HEK293T (cell line): Measurements from ENCODE around the gene SPEM3.

ENCODE experiments used
- ARNT ChIP-seq: fragments of 450-650 bp; IDR thresholded peaks from 2 replicates; pipeline ENCODE4 v1.6.1; 2017; ENCODE audit warnings: mild to moderate bottlenecking
- BHLHE40 ChIP-seq: fragments of 450-650 bp; IDR thresholded peaks from 2 replicates; pipeline ENCODE4 v1.6.1; 2016; ENCODE audit warnings: mild to moderate bottlenecking, moderate library complexity, borderline replicate concordance
- ELF4 ChIP-seq: fragments of 450-650 bp; IDR thresholded peaks from 2 replicates; pipeline ENCODE4 v1.6.1; 2017; ENCODE audit warnings: antibody characterized with exemption
- FOXK2 ChIP-seq: fragments of 450-650 bp; IDR thresholded peaks from 2 replicates; pipeline ENCODE4 v1.6.1; 2016; ENCODE audit warnings: mild to moderate bottlenecking
- FOXM1 ChIP-seq: fragments of 450-650 bp; IDR thresholded peaks from 2 replicates; pipeline ENCODE4 v1.6.1; 2017; ENCODE audit warnings: mild to moderate bottlenecking, borderline replicate concordance
- HDGF ChIP-seq: fragments of 450-650 bp; IDR thresholded peaks from 2 replicates; pipeline ENCODE4 v1.6.1; 2017; ENCODE audit warnings: antibody characterized with exemption, borderline replicate concordance
- LEF1 ChIP-seq: fragments of 450-650 bp; IDR thresholded peaks from 2 replicates; pipeline ENCODE4 v1.6.1; 2017; ENCODE audit warnings: mild to moderate bottlenecking, borderline replicate concordance
- SP1 ChIP-seq: fragments of 450-650 bp; IDR thresholded peaks from 2 replicates; pipeline ENCODE4 v1.6.1; 2017
- TARDBP ChIP-seq: fragments of 450-650 bp; IDR thresholded peaks from 2 replicates; pipeline ENCODE4 v1.6.1; 2016
- ZNF384 ChIP-seq: fragments of 450-650 bp; IDR thresholded peaks from 2 replicates; pipeline ENCODE4 v1.6.1; 2016

- TF ChIP-seq FOXK2 = no peak
- no peak for TF ChIP-seq HDGF
- TF ChIP-seq ZNF384 = no peak
- no peak for TF ChIP-seq FOXM1
- TF ChIP-seq SP1 = no peak
- no peak for TF ChIP-seq ELF4
- no peak for TF ChIP-seq LEF1
- TF ChIP-seq ARNT = no peak
- no peak for TF ChIP-seq TARDBP
- no peak for TF ChIP-seq BHLHE40
These were observed 34.8 kb upstream of the SPEM3 start for GRCh38 chr17:7393613-7394451.
